GM19193 (cell line): ENCODE data around the gene SLC4A5.

Experiments used
- POLR2A ChIP-seq: IDR thresholded peaks from 4 replicates; pipeline ENCODE4 v1.6.1; 2011; ENCODE audit not compliant: insufficient read depth, insufficient read length; ENCODE audit errors: extremely low read depth

SLC4A5 gene

DNA sequence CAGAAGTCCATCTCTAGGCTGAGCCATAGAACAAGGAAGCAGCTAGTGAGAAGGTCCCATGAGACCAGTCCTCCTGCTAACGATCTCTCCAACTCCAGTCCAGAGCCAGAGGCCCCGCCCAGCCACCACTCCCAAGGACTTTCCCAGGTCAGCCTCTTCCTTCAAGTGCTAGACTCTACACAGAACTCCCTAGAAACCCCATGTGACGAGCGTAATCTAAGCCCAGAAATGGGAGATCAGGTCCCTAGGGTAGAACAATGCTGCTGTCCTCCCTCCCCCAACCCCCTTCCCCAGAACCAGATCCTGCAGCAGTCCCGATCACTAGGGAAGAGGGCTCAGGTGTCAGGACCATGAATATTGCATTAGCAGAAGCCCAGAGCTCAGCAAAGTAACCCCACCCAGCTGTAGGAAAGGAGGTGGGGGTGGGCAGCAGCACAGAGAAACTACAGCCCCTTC lies 30.0 kb upstream of the SLC4A5 start:
- TF ChIP-seq POLR2A = no peak

DNA sequence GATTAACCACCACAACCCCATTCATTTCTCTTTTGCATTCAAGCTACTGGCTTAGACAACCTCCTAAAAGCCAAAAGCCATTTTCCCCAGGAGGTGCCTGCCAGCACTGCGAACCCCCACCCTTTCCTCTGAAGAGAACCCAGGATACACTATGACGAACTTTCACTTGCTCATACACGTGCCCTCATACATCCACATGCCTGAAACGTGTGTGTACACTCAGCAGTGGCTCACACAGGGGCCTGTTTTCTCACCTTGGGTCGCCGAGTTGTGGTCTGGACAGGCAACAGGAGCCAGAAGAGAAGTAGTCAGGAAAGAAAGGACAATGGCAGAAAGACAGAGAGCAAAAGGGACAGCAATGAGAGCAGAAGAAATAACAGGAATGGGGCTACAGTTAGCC lies 29.5 kb upstream of the SLC4A5 start:
- TF ChIP-seq POLR2A = no peak

DNA sequence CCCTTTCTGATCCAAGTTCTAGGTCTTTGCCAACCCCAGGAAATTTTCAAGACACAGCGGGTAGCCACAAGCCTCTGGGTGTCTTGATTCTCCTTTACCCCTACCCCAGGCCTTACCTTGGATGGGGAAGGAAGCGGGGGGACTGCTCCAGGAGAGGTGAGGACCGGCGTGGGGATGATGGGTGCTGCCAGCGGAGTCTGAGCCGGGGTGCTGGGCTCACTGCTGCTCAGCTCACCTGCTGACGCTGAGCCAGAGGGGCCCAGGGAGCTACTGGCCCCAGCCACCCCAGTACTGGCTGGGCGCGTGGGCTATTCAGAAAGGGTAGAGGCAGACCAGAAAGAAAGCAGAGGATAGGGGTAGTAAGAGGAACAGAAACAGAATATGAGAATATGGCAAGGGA lies 28.2 kb upstream of the SLC4A5 start:
- TF ChIP-seq POLR2A = no peak

DNA sequence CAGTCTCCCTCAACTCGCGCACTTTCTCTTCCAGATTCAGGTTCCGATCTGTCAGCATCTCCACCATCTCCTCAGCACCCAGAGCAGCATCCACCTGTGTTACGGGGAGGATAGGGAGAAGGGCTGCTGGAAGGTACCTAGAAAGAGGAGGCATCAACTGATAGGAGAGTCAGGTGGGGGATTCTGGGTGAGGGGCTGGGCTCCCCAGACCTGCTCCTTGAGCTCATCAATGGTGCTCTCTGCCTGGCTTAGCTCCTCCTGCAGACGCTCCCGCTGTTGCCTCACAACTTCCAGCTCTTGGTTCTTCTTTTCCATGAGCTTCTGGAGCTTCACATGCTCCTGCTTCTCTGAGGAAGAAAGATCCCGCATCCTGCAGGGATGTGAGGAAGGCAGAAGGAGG lies 26.8 kb upstream of the SLC4A5 start:
- no peak for TF ChIP-seq POLR2A

DNA sequence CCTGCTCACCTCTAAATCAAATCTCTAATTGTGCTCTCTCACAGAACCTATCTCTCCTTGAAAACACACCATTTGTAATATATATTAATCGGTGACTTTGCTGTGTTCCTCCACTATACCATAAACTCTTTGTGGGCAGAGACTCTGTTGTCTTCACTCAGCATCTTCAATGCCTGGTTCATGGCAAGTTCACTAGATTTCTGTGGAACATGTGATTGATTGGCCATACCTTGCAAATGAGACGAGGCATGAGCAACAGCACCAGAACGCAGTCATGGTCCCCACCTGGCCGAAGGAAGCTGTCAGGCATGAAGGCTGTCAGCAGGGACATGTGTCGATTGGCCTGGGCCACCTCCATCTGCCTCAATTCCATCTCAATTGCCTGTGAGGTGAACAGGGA lies 25.3 kb upstream of the SLC4A5 start:
- no peak for TF ChIP-seq POLR2A

DNA sequence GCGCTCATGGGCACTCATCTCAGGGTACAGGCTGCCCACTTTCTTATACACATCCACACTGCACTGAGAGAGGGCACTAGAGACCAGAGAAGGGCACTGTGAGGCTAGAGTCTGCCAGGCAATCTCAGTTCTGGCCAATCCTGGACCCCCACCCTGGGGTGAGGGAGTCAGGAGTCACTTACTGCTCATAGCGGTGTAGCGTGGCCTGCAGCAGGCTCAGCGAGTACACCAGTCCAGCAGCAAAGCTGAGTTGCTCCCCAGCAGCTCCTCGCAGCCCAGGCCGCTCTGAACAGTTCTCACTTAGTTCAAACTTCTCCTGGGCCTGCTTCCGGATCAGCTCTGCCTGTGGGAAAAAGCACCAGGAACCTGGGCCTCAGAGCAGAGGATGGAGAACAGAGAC lies 24.6 kb upstream of the SLC4A5 start:
- no peak for TF ChIP-seq POLR2A

DNA sequence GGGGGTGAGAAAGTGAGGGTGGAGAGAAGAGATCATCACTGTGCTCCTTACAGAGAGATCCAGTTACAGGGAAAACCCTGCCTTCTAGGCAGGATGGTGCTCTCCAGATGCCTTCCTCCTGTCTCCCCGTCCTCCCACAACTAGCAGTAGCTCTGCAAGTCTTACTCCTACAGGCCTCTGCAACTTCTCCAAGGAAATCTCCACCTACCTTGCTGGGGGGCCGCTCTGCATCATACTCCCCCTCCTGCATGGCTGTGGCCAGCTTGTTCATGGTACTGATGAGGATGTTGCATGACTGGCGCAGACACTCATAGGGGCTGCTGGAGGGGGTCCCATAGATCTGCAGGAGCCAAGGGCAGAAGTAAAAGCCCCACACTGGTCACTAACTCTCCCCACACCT lies 22.8 kb upstream of the SLC4A5 start:
- no peak for TF ChIP-seq POLR2A

DNA sequence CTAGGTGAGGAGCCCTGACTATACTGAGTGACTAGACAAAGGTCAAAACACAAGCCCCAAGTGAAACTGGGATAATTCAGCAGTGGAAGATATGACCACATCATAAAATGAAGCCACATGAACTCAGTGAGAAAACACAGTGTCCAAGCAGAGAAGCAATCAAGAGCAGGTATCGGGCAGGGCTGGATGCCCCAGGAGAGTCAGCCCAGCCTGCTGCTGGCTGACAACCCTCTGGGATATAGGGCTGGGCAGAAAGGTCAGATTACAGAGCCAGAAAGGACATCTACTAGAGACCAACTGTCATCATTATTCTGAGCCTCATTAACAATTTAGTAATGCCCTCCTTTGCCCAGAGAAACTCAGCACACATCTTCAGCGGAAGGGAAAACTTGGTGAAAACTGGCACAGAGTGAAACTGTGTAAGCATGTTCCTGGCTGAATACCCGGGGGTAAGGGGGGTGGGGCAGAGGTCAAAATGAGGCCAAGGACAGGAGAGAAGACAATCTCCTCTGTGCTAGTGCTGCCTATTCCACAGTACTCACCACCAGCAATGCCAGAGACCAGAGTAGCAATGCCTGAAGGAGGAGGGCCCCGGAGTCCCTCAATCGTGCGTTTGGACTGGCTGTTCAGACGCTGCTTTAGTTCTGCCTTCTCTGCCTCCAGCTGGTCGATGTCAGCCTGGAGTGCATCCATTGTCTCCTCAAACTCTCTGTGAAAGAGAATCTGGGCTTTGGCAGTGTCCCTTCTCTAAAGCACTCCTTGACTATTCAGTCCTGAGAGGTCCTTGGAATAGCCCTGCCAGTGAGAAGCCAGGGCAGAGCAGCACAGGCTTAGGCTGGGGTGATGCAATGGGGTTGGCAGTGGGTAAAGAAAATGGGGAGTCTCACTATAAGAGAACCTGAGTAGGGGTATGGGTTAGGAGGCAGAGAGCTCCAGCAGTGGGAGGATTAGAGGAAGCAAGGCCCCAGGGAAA lies 21.6 kb upstream of the SLC4A5 start:
- no peak for TF ChIP-seq POLR2A

DNA sequence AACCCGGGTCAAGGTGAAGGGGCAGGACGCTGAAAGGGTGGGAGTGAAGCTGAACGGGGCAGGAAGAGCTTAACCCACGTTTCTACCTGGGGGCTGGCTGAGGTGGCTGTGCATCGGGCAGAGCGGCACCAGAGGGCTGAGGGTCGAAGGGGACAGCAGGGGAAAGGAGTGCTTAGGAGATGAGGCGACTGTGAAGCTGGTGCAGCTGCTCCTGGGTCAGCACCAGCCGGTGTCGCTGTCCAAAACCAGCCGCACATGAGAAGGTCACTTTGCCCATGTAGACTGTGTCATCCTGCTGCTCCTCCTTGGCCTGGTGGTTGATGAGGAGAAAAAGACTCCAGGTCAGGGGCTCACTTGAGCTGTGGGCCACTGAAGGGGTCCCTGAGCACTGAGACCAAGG lies 18.1 kb upstream of the SLC4A5 start:
- no peak for TF ChIP-seq POLR2A

DNA sequence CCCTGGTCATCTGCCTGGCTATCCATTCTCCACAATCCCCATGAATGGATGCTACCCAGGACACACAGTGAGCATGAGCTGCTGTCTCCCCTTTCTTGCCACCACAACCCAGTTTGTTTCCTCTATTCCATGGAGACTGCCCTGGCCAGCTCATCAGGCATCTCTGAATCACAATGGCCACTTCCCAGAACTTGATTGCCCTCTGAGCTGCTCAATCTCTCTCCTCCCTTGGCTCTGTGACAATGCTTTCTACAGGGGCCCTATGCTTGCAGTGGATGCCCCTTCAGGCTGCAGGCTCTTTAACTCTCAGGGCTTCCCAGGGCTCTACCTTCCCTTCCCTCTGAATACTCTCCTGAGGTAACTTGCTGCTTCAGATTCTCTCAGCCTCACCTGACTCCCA lies 14.4 kb upstream of the SLC4A5 start:
- TF ChIP-seq POLR2A = no peak

DNA sequence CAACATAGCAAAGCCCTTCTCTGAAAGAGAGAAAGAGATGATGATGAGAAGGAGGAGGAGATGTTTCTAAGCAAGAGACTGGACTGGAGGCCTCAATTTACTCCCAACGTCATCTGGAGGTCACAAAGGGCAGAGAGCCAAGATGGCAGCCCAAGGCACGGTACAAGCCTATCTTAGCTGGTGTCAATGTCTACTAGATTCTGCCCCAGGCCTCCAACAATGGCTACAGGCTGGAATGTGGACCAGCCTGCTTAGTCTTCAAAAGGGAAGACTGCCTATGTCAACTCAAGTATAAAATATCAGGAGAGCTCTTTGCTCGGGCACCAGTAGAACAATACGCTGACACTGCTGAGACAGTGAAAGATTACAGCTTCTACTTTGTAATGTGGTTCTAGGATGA lies 6.7 kb upstream of the SLC4A5 start:
- TF ChIP-seq POLR2A = no peak

DNA sequence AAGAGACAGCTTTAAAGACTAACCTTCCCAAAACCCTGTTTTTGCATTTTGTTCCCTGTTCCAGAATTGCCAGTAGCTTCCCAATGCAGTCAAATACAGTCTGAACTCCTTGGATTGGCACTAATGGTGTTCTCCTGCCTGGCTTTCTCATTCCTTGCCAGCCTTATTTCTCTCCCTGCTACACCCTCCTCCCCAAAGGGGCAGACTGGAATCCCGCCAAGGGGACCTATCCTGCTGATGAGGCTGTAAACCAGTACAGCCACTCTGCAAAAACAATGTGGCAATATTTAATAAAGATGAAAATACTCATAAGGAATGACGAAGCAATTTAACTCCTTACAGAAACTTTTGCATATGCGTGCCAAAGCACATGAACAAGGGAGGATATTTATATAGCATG lies 4.5 kb upstream of the SLC4A5 start:
- no peak for TF ChIP-seq POLR2A

DNA sequence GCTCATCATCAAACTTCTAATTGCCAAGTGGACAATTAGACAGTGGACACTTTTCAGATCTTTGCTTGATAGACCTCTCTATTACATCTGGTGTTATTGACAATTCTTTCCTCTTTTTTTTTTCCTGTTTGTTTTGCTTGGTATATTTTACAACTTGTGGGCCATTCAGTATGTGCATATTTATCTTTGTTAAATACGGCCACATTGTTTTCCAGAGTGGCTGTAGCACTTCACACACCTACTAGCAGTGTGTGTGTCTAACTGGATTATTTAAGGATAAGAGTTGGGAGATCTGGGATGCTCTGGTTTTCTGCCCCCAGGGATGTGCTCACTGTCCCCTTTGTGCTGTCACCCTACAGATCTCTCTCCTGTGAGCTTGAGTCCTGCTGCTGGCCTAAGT lies 4.1 kb upstream of the SLC4A5 start:
- no peak for TF ChIP-seq POLR2A

DNA sequence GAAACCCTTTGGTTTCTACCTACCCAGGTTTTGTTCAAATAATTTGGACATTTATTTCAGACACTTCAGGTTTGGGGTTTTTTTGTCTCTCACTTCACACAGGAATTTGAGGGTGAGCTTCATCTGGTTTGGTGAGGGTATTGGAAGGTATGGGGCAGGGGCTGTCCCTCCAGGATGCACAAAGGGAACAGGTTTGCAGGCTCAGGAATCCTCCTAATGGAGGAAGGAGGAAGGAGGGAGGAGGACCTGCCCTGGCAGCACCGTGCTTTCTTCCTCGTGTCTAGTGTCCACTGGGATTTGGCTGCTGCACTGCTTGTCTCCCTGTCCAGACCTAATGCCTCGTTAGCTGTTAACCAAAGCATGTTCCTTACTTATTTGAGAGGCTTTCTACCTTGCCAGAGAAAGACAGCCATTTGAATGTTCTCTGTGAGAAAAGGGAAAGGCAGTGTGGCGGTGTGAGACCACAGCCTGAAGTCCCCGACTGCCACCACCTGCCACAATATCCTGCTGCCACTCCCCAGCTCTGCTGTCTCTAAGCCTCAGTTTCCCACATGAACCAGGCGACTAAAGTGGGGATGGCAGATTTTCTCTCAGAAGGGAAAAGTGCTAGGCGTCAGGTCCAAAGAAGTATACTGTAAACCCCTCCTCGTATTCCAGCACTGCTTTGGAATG lies 2.2 kb upstream of the SLC4A5 start:
- TF ChIP-seq POLR2A = no peak

DNA sequence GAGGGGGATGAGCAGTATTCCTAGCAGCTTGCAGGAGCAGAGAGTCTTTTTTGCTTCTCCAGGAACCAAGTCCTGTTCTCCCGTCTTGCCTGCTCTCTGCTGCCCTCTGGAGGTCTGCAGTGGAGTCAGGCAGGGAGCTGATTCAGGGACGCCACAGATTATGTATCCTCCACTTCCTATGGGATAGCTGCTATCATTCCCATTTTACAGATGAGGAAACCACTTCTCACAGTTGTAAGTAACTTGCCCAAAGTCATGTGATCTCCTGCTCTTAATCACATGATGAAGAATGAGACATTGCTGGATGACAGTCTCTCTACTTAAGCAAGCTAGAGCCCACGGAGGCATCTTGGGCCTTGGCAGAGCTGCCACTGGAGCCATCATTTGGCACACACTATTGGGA lies 8.3 kb downstream of the SLC4A5 start:
- TF ChIP-seq POLR2A = no peak
